Measurements from ENCODE around the gene WFIKKN1. TPM values are rescaled to one million over a fixed set of nuclear protein-coding genes. Genes with fewer than 3 reads are reported as not detected.

WFIKKN1 gene
- total and polyA plus RNA-seq, 2 donors (not counting 1 experiment from before 2014, with no cell fraction given), result 0.64 to 0.84 TPM

GRCh38 chr16:678858-679813, 48.4 kb downstream of the WFIKKN1 start:
- Mint-ChIP-seq H3K9me3 (ENCODE audit: insufficient read depth) (no peaks in the 10 kb centered on the region), H3K4me1 (peaks cover 42% of the 10 kb centered on the region), H3K27ac (peak overlapping the region; percentile 80), H3K27me3 (peaks cover 6% of the 10 kb centered on the region), H3K4me3 (peak overlapping the region; percentile 88)
- Histone ChIP-seq H3K36me3 (replicated peaks in 1 of 2; ENCODE audit: control extremely low read depth in 1 of 2, control insufficient read depth in 1 of 2, extremely low read depth in 1 of 2, insufficient read depth in 2 of 2, low read length in 1 of 2) (peaks cover 0 to 17% of the 10 kb centered on the region in 2 experiments), H3K9ac (ENCODE audit: low read length) (peak overlapping the region; percentile 73), H3K9me3 (ENCODE audit: control extremely low read depth in 1 of 3, control insufficient read depth in 2 of 3, insufficient read depth in 1 of 3, low read length in 2 of 3) (peaks cover 0 to 7% (median 0%) of the 10 kb centered on the region in 3 donors), H3K4me1 (ENCODE audit: control insufficient read depth in 2 of 2, insufficient read depth in 2 of 2, low read length in 2 of 2) (peaks cover 29 to 61% of the 10 kb centered on the region in 2 donors), H4K20me1 (ENCODE audit: control insufficient read depth, insufficient read depth, low read length, poor library complexity, severe bottlenecking) (peaks cover 31% of the 10 kb centered on the region), H3K4me3 (ENCODE audit: control extremely low read depth in 1 of 5, extremely low read depth in 1 of 5, insufficient read depth in 1 of 5, low read depth in 2 of 5, low read length in 4 of 5) (peak overlapping the region in 4 of 5 experiments; percentile 46 to 72 (median 58)), H3K4me2 (replicated peaks; ENCODE audit: low read depth, low read length, poor library complexity, severe bottlenecking) (peak overlapping the region; percentile 99), H2AFZ (ENCODE audit: insufficient read depth, low read depth, low read length, poor library complexity, severe bottlenecking) (peak overlapping the region; percentile 85), H3K79me2 (ENCODE audit: control insufficient read depth, insufficient read depth, low read length) (peaks cover 29% of the 10 kb centered on the region), H3K27me3 (replicated peaks in 1 of 4; ENCODE audit: control extremely low read depth in 1 of 4, control insufficient read depth in 3 of 4, insufficient read depth in 4 of 4, low read length in 3 of 4) (peaks cover 0 to 25% (median 11%) of the 10 kb centered on the region in 4 experiments), H3K27ac (ENCODE audit: low read length in 2 of 2) (peak overlapping the region in 1 of 2 donors; percentile 30)
- DNase-seq (peak; percentile 47), ATAC-seq (ENCODE audit: low read depth) (no peak)
- TF ChIP-seq CTCF (IDR thresholded peaks at IDR 0.05), result no peak
- no peak for TF ChIP-seq EZH2 (IDR thresholded peaks at IDR 0.05; ENCODE audit: borderline replicate concordance, insufficient read depth, low read depth, low read length, poor library complexity, severe bottlenecking)
- POLR2A ChIA-PET, result no interaction called here
- CTCF ChIA-PET, result no interaction called here
- 28% methylated on average over 50 of the region's 52 CpGs for WGBS (ENCODE audit: insufficient coverage)
- intact Hi-C loops (cut with micrococcal nuclease), result loop anchor here (1.0 to 5.0 kb wide), 4 partner anchors 11 to 998 kb away; partner anchors contain the start of genes JPT2, METTL26 and RHOT2

All from B cell (primary cell).